HEK293 (cell line): Measurements from ENCODE around the gene COLQ.

Source experiments
- CTCF ChIA-PET: fragments of 350-600 bp; formaldehyde crosslinking; extraction: SDS; loops from one replicate; lab custom pipeline; 2021; ENCODE audit warnings: antibody characterized with exemption; lab: Yijun Ruan, JAX
- POLR2A ChIA-PET: fragments of 300-600 bp; formaldehyde crosslinking; extraction: SDS; loops from one replicate; lab custom pipeline; 2020; ENCODE audit warnings: antibody characterized with exemption, inconsistent platforms; lab: Yijun Ruan, JAX
- H3K27ac ChIP-seq: fragments of 200-500 bp; sonication (Bioruptor generic); 2 replicates; pipeline ENCODE4 v1.5.1; 2014; ENCODE audit warnings: low read depth, low read length, control low read depth, inconsistent platforms; ENCODE audit errors: extremely low read depth
- H3K36me3 ChIP-seq, 2 experiments: fragments of 200-500 bp in 1 of 2; sonication (Bioruptor generic) in 1 of 2; 1 replicate in 1 of 2; 2 replicates in 1 of 2; pipeline ENCODE4 v1.5.1; 2014 to 2017; ENCODE audit warnings: inconsistent platforms in 2 of 2, low read length in 2 of 2; ENCODE audit not compliant: control insufficient read depth in 2 of 2, insufficient read depth in 1 of 2
- H3K4me1 ChIP-seq: fragments of 200-500 bp; sonication (Bioruptor generic); 2 replicates; pipeline ENCODE4 v1.5.1; 2014; ENCODE audit warnings: mild to moderate bottlenecking, low read length, inconsistent platforms; ENCODE audit not compliant: control insufficient read depth, insufficient read depth
- H3K4me3 ChIP-seq: 2 replicates; pipeline ENCODE4 v1.5.1; 2011; ENCODE audit warnings: low read depth, mild to moderate bottlenecking, control low read depth, low read length, moderate library complexity
- H3K9me3 ChIP-seq: fragments of 200-500 bp; sonication (Bioruptor generic); 2 replicates; pipeline ENCODE4 v1.5.1; 2014; ENCODE audit warnings: low read depth, low read length, inconsistent platforms; ENCODE audit not compliant: control insufficient read depth, insufficient read depth
- GLIS2 ChIP-seq: fragments of 450-650 bp; formaldehyde crosslinking; IDR thresholded peaks from 2 replicates; pipeline ENCODE4 v1.5.1; 2016; ENCODE audit warnings: missing biosample characterization, missing genetic modification characterization
- HOXC10 ChIP-seq: sonication (generic); formaldehyde crosslinking; IDR thresholded peaks from 2 replicates; pipeline ENCODE4 v1.8.1; 2023; ENCODE audit warnings: mild to moderate bottlenecking, missing genetic modification reagents
- KLF16 ChIP-seq: fragments of 450-650 bp; formaldehyde crosslinking; IDR thresholded peaks from 2 replicates; pipeline ENCODE4 v1.5.1; 2017; ENCODE audit warnings: missing biosample characterization, missing genetic modification characterization
- OSR2 ChIP-seq: fragments of 450-650 bp; formaldehyde crosslinking; IDR thresholded peaks from 2 replicates; pipeline ENCODE4 v1.5.1; 2016; ENCODE audit warnings: missing biosample characterization, missing genetic modification characterization
- PRDM6 ChIP-seq: fragments of 450-650 bp; formaldehyde crosslinking; IDR thresholded peaks from 2 replicates; pipeline ENCODE4 v1.5.1; 2017; ENCODE audit warnings: missing biosample characterization, missing genetic modification characterization
- SALL2 ChIP-seq: fragments of 450-650 bp; formaldehyde crosslinking; IDR thresholded peaks from 2 replicates; pipeline ENCODE4 v1.5.0; 2017; ENCODE audit warnings: missing biosample characterization, mild to moderate bottlenecking, missing genetic modification characterization, borderline replicate concordance
- SP2 ChIP-seq: fragments of 450-650 bp; formaldehyde crosslinking; IDR thresholded peaks from 2 replicates; pipeline ENCODE4 v1.5.1; 2016; ENCODE audit warnings: missing biosample characterization, missing genetic modification characterization
- ZBTB20 ChIP-seq: fragments of 450-650 bp; formaldehyde crosslinking; IDR thresholded peaks from 2 replicates; pipeline ENCODE4 v1.5.1; 2016; ENCODE audit warnings: missing biosample characterization, missing genetic modification characterization
- ZBTB48 ChIP-seq: fragments of 450-650 bp; formaldehyde crosslinking; IDR thresholded peaks from 2 replicates; pipeline ENCODE4 v1.5.1; 2016; ENCODE audit warnings: missing biosample characterization, missing genetic modification characterization
- ZBTB49 ChIP-seq: fragments of 450-650 bp; formaldehyde crosslinking; IDR thresholded peaks from 2 replicates; pipeline ENCODE4 v1.5.1; 2016; ENCODE audit warnings: missing biosample characterization, missing genetic modification characterization, low read depth
- ZEB2 ChIP-seq: fragments of 450-650 bp; formaldehyde crosslinking; IDR thresholded peaks from 2 replicates; pipeline ENCODE4 v1.5.1; 2016; ENCODE audit warnings: missing biosample characterization, missing genetic modification characterization
- ZNF175 ChIP-seq: fragments of 450-650 bp; formaldehyde crosslinking; IDR thresholded peaks from 2 replicates; pipeline ENCODE4 v1.5.1; 2016; ENCODE audit warnings: missing biosample characterization, missing genetic modification characterization
- ZNF266 ChIP-seq: fragments of 450-650 bp; formaldehyde crosslinking; IDR thresholded peaks from 2 replicates; pipeline ENCODE4 v1.5.1; 2016; ENCODE audit warnings: missing biosample characterization, missing genetic modification characterization, low read depth
- ZNF280D ChIP-seq: fragments of 450-650 bp; formaldehyde crosslinking; IDR thresholded peaks from 2 replicates; pipeline ENCODE4 v1.5.1; 2016; ENCODE audit warnings: missing biosample characterization, missing genetic modification characterization
- ZNF449 ChIP-seq: fragments of 450-650 bp; formaldehyde crosslinking; IDR thresholded peaks from 2 replicates; pipeline ENCODE4 v1.5.1; 2017; ENCODE audit warnings: missing biosample characterization, mild to moderate bottlenecking, missing genetic modification characterization, moderate library complexity
- ZNF561 ChIP-seq: fragments of 450-650 bp; IDR thresholded peaks from 2 replicates; pipeline ENCODE4 v1.5.1; 2018; ENCODE audit warnings: missing biosample characterization, missing genetic modification characterization, borderline replicate concordance
- ZNF600 ChIP-seq: fragments of 450-650 bp; formaldehyde crosslinking; IDR thresholded peaks from 2 replicates; pipeline ENCODE4 v1.5.1; 2016; ENCODE audit warnings: missing biosample characterization, missing genetic modification characterization
- ZNF791 ChIP-seq: fragments of 450-650 bp; formaldehyde crosslinking; IDR thresholded peaks from 2 replicates; pipeline ENCODE4 v1.5.1; 2016; ENCODE audit warnings: missing biosample characterization, missing genetic modification characterization
- ZSCAN16 ChIP-seq: fragments of 450-650 bp; formaldehyde crosslinking; IDR thresholded peaks from 2 replicates; pipeline ENCODE4 v1.5.1; 2016; ENCODE audit warnings: missing biosample characterization, missing genetic modification characterization
- TF ChIP-seq, protein P1 (sequence below): fragments of 450-650 bp; formaldehyde crosslinking; IDR thresholded peaks from 2 replicates; pipeline ENCODE4 v1.5.1; 2016; ENCODE audit warnings: missing biosample characterization, missing genetic modification characterization
- TF ChIP-seq, protein P2 (sequence below): fragments of 450-650 bp; formaldehyde crosslinking; IDR thresholded peaks from 2 replicates; pipeline ENCODE4 v1.5.1; 2016; ENCODE audit warnings: missing biosample characterization, missing genetic modification characterization

COLQ gene

DNA sequence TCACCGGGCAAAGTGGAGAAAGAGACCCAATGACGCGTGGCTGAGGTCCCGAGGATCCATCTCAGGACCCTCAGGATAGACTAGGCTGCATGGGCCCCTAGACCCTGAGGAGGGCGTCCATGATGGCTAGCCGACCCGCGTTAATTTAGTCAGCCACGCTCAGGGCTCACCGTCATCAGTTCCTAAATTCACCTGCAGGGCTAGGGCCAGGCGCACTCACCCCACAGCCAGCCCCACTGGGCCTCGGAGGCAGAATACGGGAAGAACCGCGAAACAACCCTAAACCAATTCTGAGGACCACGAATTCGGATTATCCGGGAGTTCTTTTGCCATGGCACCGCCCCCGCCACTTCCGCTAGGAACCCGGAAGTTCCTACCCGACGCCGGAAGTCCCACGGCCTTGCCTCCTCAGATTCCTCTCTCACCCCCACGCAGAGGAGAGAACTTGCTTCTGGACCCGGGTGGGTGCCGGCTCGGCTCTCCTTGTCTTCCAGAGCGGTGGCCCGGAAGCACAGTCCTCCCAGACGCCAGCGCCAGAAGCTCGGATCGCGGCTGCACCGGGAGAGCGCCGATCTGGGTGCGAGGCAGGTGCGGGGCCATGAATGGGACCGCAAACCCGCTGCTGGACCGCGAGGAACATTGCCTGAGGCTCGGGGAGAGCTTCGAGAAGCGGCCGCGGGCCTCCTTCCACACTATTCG lies 94.2 kb downstream of the COLQ start, which contains the start of the genes EAF1 and METTL6:
Gene EAF1 (plus strand): TSS at position 417 of the 699 bp plus-strand sequence. CDS start 182 bp downstream, at position 599.
Gene METTL6 (minus strand): TSS at position 363 of the 699 bp plus-strand sequence. CDS start 1,033 bp downstream, outside the sequence.
- Histone ChIP-seq H3K4me1 (0 out of 2 replicates have a peak, but pooled peaks cover 5% of the 10 kb centered on the region), H3K4me3 (peak within 1 kb of the TSS; percentile 74), H3K36me3 (peaks cover 27 to 50% of the 10 kb centered on the region in 2 experiments), H3K27ac (peak within 1 kb of the TSS; percentile 73; the same call in 1 of the 2 replicates), H3K9me3 (no peaks in the 10 kb centered on the region)
- CTCF ChIA-PET: interaction anchor here (0.6 to 1.0 kb wide), 3 partner anchors 24 to 863 kb away, joined by 3 to 4 read pairs (median 3); no protein-coding TSS in a partner anchor
- POLR2A ChIA-PET: interaction anchor here (0.5 kb wide), 1 partner anchor 106 kb away, joined by 4 read pairs; no protein-coding TSS in a partner anchor
- TF ChIP-seq GLIS2 (peak; percentile 68), ZNF561 (peak; percentile 77; the same call in 1 of the 2 replicates), ZBTB20 (peak; percentile 56; the same call in 1 of the 2 replicates), SP2 (peak; percentile 80), ZNF266 (no peak), ZEB2 (no peak), ZNF175 (tag by site-specific recombination) (no peak), SALL2 (tag by site-specific recombination) (no peak), ZNF600 (tag by site-specific recombination) (0 out of 2 replicates have a peak, but pooled peaks have one; percentile 25), ZBTB48 (tag by site-specific recombination) (peak; percentile 70; the same call in 1 of the 2 replicates), OSR2 (tag by site-specific recombination) (no peak; the same call in 1 of the 2 replicates), PRDM6 (tag by site-specific recombination) (no peak), ZBTB49 (tag by site-specific recombination) (no peak), ZSCAN16 (tag by site-specific recombination) (no peak), HOXC10 (CRISPR knock-in tag) (no peak), ZNF449 (tag by site-specific recombination) (no peak), ZNF280D (tag by site-specific recombination) (0 out of 2 replicates have a peak, but pooled peaks have one; percentile 51), ZNF791 (tag by site-specific recombination) (no peak), KLF16 (tag by site-specific recombination) (peak; percentile 68; the same call in 1 of the 2 replicates)
- TF ChIP-seq, protein P1, sequence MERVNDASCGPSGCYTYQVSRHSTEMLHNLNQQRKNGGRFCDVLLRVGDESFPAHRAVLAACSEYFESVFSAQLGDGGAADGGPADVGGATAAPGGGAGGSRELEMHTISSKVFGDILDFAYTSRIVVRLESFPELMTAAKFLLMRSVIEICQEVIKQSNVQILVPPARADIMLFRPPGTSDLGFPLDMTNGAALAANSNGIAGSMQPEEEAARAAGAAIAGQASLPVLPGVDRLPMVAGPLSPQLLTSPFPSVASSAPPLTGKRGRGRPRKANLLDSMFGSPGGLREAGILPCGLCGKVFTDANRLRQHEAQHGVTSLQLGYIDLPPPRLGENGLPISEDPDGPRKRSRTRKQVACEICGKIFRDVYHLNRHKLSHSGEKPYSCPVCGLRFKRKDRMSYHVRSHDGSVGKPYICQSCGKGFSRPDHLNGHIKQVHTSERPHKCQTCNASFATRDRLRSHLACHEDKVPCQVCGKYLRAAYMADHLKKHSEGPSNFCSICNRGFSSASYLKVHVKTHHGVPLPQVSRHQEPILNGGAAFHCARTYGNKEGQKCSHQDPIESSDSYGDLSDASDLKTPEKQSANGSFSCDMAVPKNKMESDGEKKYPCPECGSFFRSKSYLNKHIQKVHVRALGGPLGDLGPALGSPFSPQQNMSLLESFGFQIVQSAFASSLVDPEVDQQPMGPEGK (tag by site-specific recombination): 0 out of 2 replicates have a peak, but pooled peaks have one; percentile 24
- TF ChIP-seq, protein P2, sequence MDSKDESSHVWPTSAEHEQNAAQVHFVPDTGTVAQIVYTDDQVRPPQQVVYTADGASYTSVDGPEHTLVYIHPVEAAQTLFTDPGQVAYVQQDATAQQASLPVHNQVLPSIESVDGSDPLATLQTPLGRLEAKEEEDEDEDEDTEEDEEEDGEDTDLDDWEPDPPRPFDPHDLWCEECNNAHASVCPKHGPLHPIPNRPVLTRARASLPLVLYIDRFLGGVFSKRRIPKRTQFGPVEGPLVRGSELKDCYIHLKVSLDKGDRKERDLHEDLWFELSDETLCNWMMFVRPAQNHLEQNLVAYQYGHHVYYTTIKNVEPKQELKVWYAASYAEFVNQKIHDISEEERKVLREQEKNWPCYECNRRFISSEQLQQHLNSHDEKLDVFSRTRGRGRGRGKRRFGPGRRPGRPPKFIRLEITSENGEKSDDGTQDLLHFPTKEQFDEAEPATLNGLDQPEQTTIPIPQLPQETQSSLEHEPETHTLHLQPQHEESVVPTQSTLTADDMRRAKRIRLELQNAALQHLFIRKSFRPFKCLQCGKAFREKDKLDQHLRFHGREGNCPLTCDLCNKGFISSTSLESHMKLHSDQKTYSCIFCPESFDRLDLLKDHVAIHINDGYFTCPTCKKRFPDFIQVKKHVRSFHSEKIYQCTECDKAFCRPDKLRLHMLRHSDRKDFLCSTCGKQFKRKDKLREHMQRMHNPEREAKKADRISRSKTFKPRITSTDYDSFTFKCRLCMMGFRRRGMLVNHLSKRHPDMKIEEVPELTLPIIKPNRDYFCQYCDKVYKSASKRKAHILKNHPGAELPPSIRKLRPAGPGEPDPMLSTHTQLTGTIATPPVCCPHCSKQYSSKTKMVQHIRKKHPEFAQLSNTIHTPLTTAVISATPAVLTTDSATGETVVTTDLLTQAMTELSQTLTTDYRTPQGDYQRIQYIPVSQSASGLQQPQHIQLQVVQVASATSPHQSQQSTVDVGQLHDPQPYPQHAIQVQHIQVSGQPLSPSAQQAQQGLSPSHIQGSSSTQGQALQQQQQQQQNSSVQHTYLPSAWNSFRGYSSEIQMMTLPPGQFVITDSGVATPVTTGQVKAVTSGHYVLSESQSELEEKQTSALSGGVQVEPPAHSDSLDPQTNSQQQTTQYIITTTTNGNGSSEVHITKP (tag by site-specific recombination): peak; percentile 25; the same call in 1 of the 2 replicates
